Trophoblast cell (in vitro differentiated cells and primary cell): ENCODE measurements around the gene ABHD16A.

Experiments used
- DNase-seq, 2 donors: peaks; one replicate each; pipeline ENCODE4 v3.0.0-alpha.2; 2016
- H2AFZ ChIP-seq: 2 replicates; pipeline ENCODE4 v1.6.1; 2013; ENCODE audit warnings: low read length, moderate library complexity, mild to moderate bottlenecking; ENCODE audit not compliant: insufficient read depth, poor library complexity
- H2AK5ac ChIP-seq: 2 replicates; pipeline ENCODE4 v1.6.1; 2013; ENCODE audit warnings: mild to moderate bottlenecking, low read length
- H2BK120ac ChIP-seq: 2 replicates; pipeline ENCODE4 v1.6.1; 2013; ENCODE audit warnings: low read length, mild to moderate bottlenecking, moderate library complexity; ENCODE audit not compliant: insufficient read depth, poor library complexity
- H2BK12ac ChIP-seq: 2 replicates; pipeline ENCODE4 v1.6.1; 2013; ENCODE audit warnings: mild to moderate bottlenecking, low read length, moderate library complexity
- H2BK5ac ChIP-seq: 2 replicates; pipeline ENCODE4 v1.6.1; 2013; ENCODE audit warnings: low read length, low read depth, moderate library complexity, mild to moderate bottlenecking; ENCODE audit not compliant: poor library complexity
- H3K14ac ChIP-seq: 2 replicates; pipeline ENCODE4 v1.6.1; 2013; ENCODE audit warnings: mild to moderate bottlenecking, low read length
- H3K18ac ChIP-seq: 2 replicates; pipeline ENCODE4 v1.6.1; 2013; ENCODE audit warnings: mild to moderate bottlenecking, low read length
- H3K23ac ChIP-seq: 2 replicates; pipeline ENCODE4 v1.6.1; 2013; ENCODE audit warnings: low read length
- H3K27ac ChIP-seq: 2 replicates; pipeline ENCODE4 v1.5.1; 2013; ENCODE audit warnings: low read depth, mild to moderate bottlenecking, inconsistent platforms, low read length, moderate library complexity
- H3K27me3 ChIP-seq: 2 replicates; pipeline ENCODE4 v1.6.1; 2013; ENCODE audit warnings: inconsistent platforms, mild to moderate bottlenecking, low read length, moderate library complexity; ENCODE audit not compliant: insufficient read depth
- H3K36me3 ChIP-seq, 2 experiments: 1 replicate in 1 of 2; 2 replicates in 1 of 2; pipeline ENCODE4 v1.6.1; 2013; ENCODE audit warnings: low read length in 2 of 2, mild to moderate bottlenecking in 2 of 2, moderate library complexity in 1 of 2; ENCODE audit not compliant: insufficient read depth in 2 of 2, control insufficient read depth in 1 of 2
- H3K4ac ChIP-seq: 2 replicates; pipeline ENCODE4 v1.6.1; 2013; ENCODE audit warnings: low read depth, mild to moderate bottlenecking, low read length, moderate library complexity
- H3K4me1 ChIP-seq, 2 experiments: 1 replicate in 1 of 2; 2 replicates in 1 of 2; pipeline ENCODE4 v1.6.1; 2013; ENCODE audit warnings: low read length in 2 of 2, mild to moderate bottlenecking in 2 of 2, moderate library complexity in 1 of 2; ENCODE audit not compliant: insufficient read depth in 2 of 2, control insufficient read depth in 1 of 2
- H3K4me2 ChIP-seq: 2 replicates; pipeline ENCODE4 v1.6.1; 2013; ENCODE audit warnings: inconsistent platforms, mild to moderate bottlenecking, low read length, moderate library complexity
- H3K4me3 ChIP-seq: 2 replicates; pipeline ENCODE4 v1.5.1; 2013; ENCODE audit warnings: mild to moderate bottlenecking, low read depth, low read length, inconsistent platforms
- H3K79me1 ChIP-seq: one replicate; pipeline ENCODE4 v1.6.1; 2013; ENCODE audit warnings: low read length
- H3K79me2 ChIP-seq: 2 replicates; pipeline ENCODE4 v1.6.1; 2013; ENCODE audit warnings: low read length, mild to moderate bottlenecking; ENCODE audit not compliant: control insufficient read depth, insufficient read depth, poor library complexity
- H3K9ac ChIP-seq: 2 replicates; pipeline ENCODE4 v1.6.1; 2013; ENCODE audit warnings: mild to moderate bottlenecking, low read length
- H3K9me3 ChIP-seq: 2 replicates; pipeline ENCODE4 v1.6.1; 2013; ENCODE audit warnings: low read depth, mild to moderate bottlenecking, control low read depth, inconsistent platforms, low read length; ENCODE audit not compliant: insufficient read depth
- H4K12ac ChIP-seq: 2 replicates; pipeline ENCODE4 v1.6.1; 2013; ENCODE audit warnings: low read depth, mild to moderate bottlenecking, low read length, moderate library complexity
- H4K8ac ChIP-seq: 2 replicates; pipeline ENCODE4 v1.6.1; 2013; ENCODE audit warnings: low read depth, mild to moderate bottlenecking, low read length, moderate library complexity
- H4K91ac ChIP-seq: one replicate; pipeline ENCODE4 v1.6.1; 2013; ENCODE audit warnings: low read depth, mild to moderate bottlenecking, low read length, moderate library complexity
- WGBS: extraction: QIAGEN DNeasy Blood & Tissue Kit; methylation state at CpG from one replicate; pipeline ENCODE4 v1.1.7; 2013; ENCODE audit warnings: missing lambda C conversion rate; ENCODE audit not compliant: insufficient read length, insufficient coverage; ENCODE audit errors: extremely low coverage; 5-methylcytosine and 5-hydroxymethylcytosine counted together

The ABHD16A gene

GRCh38 chr6:31691564-31692108 lies 11.5 kb downstream of the ABHD16A start:
- Histone ChIP-seq H2BK12ac (no peak overlapping the region), H3K9ac (no peak overlapping the region), H3K27ac (no peak overlapping the region), H3K79me1 (peaks cover 13% of the 10 kb centered on the region), H3K4me1 (peaks cover 11 to 14% of the 10 kb centered on the region in 2 experiments), H2BK5ac (no peak overlapping the region), H2AK5ac (no peak overlapping the region), H3K18ac (no peak overlapping the region), H2BK120ac (no peak overlapping the region), H3K36me3 (peaks cover 64 to 67% of the 10 kb centered on the region in 2 experiments), H3K4ac (no peak overlapping the region), H3K4me3 (no peak overlapping the region), H4K91ac (no peak overlapping the region), H3K9me3 (no peaks in the 10 kb centered on the region), H3K27me3 (no peaks in the 10 kb centered on the region), H4K12ac (no peak overlapping the region), H2AFZ (no peak overlapping the region), H3K23ac (no peak overlapping the region), H3K79me2 (no peaks in the 10 kb centered on the region), H3K4me2 (no peak overlapping the region), H3K14ac (no peak overlapping the region), H4K8ac (no peak overlapping the region)
- DNase-seq, result no peak
- no CpG with 5 or more reads among the region's 12 CpGs for WGBS

DNA sequence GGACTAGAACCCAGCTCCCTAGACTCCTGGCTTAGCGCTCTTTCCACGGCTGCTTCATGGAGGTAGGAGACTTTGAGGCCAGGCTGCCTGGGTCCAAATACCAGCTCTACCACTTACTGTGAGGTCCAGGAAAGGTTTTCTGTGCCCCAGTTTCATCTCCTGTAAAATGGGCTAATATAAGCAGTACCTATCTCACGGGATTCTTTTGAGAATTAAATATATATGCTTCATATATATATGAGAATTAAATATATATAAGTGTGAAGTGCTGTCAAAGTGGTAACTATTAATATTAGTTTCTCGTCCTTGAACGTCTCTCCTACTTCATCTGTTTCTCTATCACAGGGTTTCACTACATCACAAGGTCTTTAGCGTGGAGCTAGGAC lies 12.1 kb downstream of the ABHD16A start:
- H3K79me2 ChIP-seq, result no peaks in the 10 kb centered on the region
- peaks cover 68 to 70% of the 10 kb centered on the region in 2 experiments for H3K36me3 ChIP-seq
- no peaks in the 10 kb centered on the region for H3K9me3 ChIP-seq
- H3K4me1 ChIP-seq, result peaks cover 11 to 13% of the 10 kb centered on the region in 2 experiments
- peak overlapping the region; percentile 59 for H2AK5ac ChIP-seq
- H3K9ac ChIP-seq, result no peak overlapping the region
- H2AFZ ChIP-seq, result no peak overlapping the region
- no peak overlapping the region for H4K8ac ChIP-seq
- peak overlapping the region; percentile 24 for H3K14ac ChIP-seq
- peak overlapping the region; percentile 61 for H2BK12ac ChIP-seq
- H3K4ac ChIP-seq, result no peak overlapping the region
- H3K18ac ChIP-seq, result no peak overlapping the region
- no peaks in the 10 kb centered on the region for H3K27me3 ChIP-seq
- H4K91ac ChIP-seq, result peak overlapping the region; percentile 15
- H3K27ac ChIP-seq, result peak overlapping the region; percentile 63
- DNase-seq, result no peak
- no peak overlapping the region for H3K4me3 ChIP-seq
- peak overlapping the region; percentile 39 for H2BK5ac ChIP-seq
- no peak overlapping the region for H4K12ac ChIP-seq
- no peak overlapping the region for H3K23ac ChIP-seq
- no CpG with 5 or more reads among the region's 6 CpGs for WGBS
- H3K4me2 ChIP-seq, result peak overlapping the region; percentile 9
- peaks cover 13% of the 10 kb centered on the region for H3K79me1 ChIP-seq
- peak overlapping the region; percentile 43 for H2BK120ac ChIP-seq

- peak overlapping the region; percentile 9 for H3K4me2 ChIP-seq
- H3K79me1 ChIP-seq, result peaks cover 13% of the 10 kb centered on the region
- H3K23ac ChIP-seq, result no peak overlapping the region
- H2AK5ac ChIP-seq, result peak overlapping the region; percentile 59
- H3K18ac ChIP-seq, result no peak overlapping the region
- H3K4me1 ChIP-seq, result peaks cover 11 to 13% of the 10 kb centered on the region in 2 experiments
- H2BK120ac ChIP-seq, result peak overlapping the region; percentile 43
- H3K4me3 ChIP-seq, result no peak overlapping the region
- no CpG with 5 or more reads among the region's 10 CpGs for WGBS
- H3K79me2 ChIP-seq, result no peaks in the 10 kb centered on the region
- peak overlapping the region; percentile 63 for H3K27ac ChIP-seq
- no peak overlapping the region for H3K9ac ChIP-seq
- H3K14ac ChIP-seq, result peak overlapping the region; percentile 24
- peaks cover 68 to 69% of the 10 kb centered on the region in 2 experiments for H3K36me3 ChIP-seq
- peak overlapping the region; percentile 10 for H2AFZ ChIP-seq
- H2BK12ac ChIP-seq, result peak overlapping the region; percentile 61
- peak overlapping the region; percentile 22 for H4K91ac ChIP-seq
- no peaks in the 10 kb centered on the region for H3K9me3 ChIP-seq
- peak overlapping the region; percentile 64 for H2BK5ac ChIP-seq
- no peak overlapping the region for H4K12ac ChIP-seq
- H3K27me3 ChIP-seq, result no peaks in the 10 kb centered on the region
- no peak overlapping the region for H3K4ac ChIP-seq
- peak overlapping the region; percentile 72 for H4K8ac ChIP-seq
- DNase-seq, result peak in 1 of 2 donors; percentile 18
These were observed 12.7 kb downstream of the ABHD16A start for GRCh38 chr6:31690231-31691077.

- H3K27ac ChIP-seq, result no peak overlapping the region
- no peak overlapping the region for H3K9ac ChIP-seq
- H4K91ac ChIP-seq, result peak overlapping the region; percentile 22
- no peak overlapping the region for H3K4me3 ChIP-seq
- H3K4me1 ChIP-seq, result peaks cover 11 to 13% of the 10 kb centered on the region in 2 experiments
- no peaks in the 10 kb centered on the region for H3K27me3 ChIP-seq
- peak overlapping the region; percentile 19 for H3K14ac ChIP-seq
- H3K9me3 ChIP-seq, result no peaks in the 10 kb centered on the region
- peak overlapping the region; percentile 16 for H2BK5ac ChIP-seq
- no peak overlapping the region for H3K18ac ChIP-seq
- no peak overlapping the region for H2BK12ac ChIP-seq
- WGBS, result no CpG with 5 or more reads among the region's 11 CpGs
- H4K12ac ChIP-seq, result no peak overlapping the region
- H2AK5ac ChIP-seq, result peak overlapping the region; percentile 58
- no peaks in the 10 kb centered on the region for H3K79me2 ChIP-seq
- H2BK120ac ChIP-seq, result peak overlapping the region; percentile 37
- H3K36me3 ChIP-seq, result peaks cover 62 to 65% of the 10 kb centered on the region in 2 experiments
- no peak overlapping the region for H2AFZ ChIP-seq
- H3K4ac ChIP-seq, result no peak overlapping the region
- H3K79me1 ChIP-seq, result peaks cover 13% of the 10 kb centered on the region
- no peak for DNase-seq
- H3K4me2 ChIP-seq, result no peak overlapping the region
- H3K23ac ChIP-seq, result no peak overlapping the region
- no peak overlapping the region for H4K8ac ChIP-seq
These were observed 13.6 kb downstream of the ABHD16A start for GRCh38 chr6:31689249-31690110.
